ENCODE results near the gene NSL1.

DNA sequence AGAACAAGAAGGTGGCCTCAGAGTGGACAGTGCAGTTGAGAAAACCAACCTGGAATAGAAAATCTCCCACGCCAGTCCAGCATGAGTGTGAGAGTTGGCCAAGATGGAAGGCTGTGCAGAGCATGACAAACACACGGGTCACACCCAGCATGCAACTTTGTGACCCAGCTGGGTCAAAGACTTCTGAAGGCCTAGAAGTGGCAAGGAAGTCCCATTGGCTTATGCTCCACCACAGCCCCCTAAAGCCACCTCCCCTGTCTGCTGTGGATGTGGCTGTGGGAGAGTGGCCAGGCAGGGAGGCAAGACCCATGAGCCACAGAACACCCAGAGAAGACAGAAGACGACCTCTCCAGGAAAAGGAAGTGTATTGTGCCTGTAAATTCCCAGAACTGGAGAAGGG, 105.5 kb downstream of the NSL1 start:
- TF ChIP-seq, protein P1, sequence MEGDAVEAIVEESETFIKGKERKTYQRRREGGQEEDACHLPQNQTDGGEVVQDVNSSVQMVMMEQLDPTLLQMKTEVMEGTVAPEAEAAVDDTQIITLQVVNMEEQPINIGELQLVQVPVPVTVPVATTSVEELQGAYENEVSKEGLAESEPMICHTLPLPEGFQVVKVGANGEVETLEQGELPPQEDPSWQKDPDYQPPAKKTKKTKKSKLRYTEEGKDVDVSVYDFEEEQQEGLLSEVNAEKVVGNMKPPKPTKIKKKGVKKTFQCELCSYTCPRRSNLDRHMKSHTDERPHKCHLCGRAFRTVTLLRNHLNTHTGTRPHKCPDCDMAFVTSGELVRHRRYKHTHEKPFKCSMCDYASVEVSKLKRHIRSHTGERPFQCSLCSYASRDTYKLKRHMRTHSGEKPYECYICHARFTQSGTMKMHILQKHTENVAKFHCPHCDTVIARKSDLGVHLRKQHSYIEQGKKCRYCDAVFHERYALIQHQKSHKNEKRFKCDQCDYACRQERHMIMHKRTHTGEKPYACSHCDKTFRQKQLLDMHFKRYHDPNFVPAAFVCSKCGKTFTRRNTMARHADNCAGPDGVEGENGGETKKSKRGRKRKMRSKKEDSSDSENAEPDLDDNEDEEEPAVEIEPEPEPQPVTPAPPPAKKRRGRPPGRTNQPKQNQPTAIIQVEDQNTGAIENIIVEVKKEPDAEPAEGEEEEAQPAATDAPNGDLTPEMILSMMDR (conservative IDR thresholded peaks at IDR 0.05 in 1 of 2, IDR thresholded peaks at IDR 0.05 in 1 of 2; ENCODE audit: low read depth in 1 of 2, low read length in 2 of 2), result no peak
- no peak for TF ChIP-seq EZH2 (IDR thresholded peaks at IDR 0.05; ENCODE audit: low read length, missing control alignments)

Data from fibroblast of lung (primary cell).